GM12878 (cell line): ENCODE measurements around the gene MT4. TPM values are rescaled to one million over a fixed set of nuclear protein-coding genes. Genes with fewer than 3 reads are reported as not detected.

Source experiments
- ATAC-seq: fragments of 200-7000 bp; cut with Tn5 transposase; 3 replicates; pipeline ENCODE4 v1.9.1; 2020; ENCODE audit warnings: mild to moderate bottlenecking, moderate library complexity
- BruUV-seq: library from RNA; stranded (reverse); fragments of 400-500 nt; replicated peaks from 2 replicates; lab custom pipeline; 2021; lab: Mats Ljungman, UMichigan
- CTCF ChIA-PET: fragments of 300-600 bp; sonication (Branson Sonifier 250); formaldehyde crosslinking; extraction: SDS; loops from one replicate; lab custom pipeline; 2021; ENCODE audit warnings: inconsistent platforms; lab: Yijun Ruan, JAX
- POLR2A ChIA-PET: fragments of 350-600 bp; formaldehyde crosslinking; extraction: SDS; loops from one replicate; lab custom pipeline; 2021; ENCODE audit warnings: inconsistent platforms; lab: Charles Lee
- RAD21 ChIA-PET: fragments of 300-600 bp; sonication (Branson Sonifier 250); formaldehyde crosslinking; loops from one replicate; lab custom pipeline; 2023; ENCODE audit warnings: antibody characterized with exemption; ENCODE audit not compliant: unreplicated experiment; lab: Charles Lee
- SMC1A ChIA-PET: fragments of 300-600 bp; sonication (Branson Sonifier 250); formaldehyde crosslinking; loops from one replicate; lab custom pipeline; 2023; ENCODE audit not compliant: unreplicated experiment, uncharacterized antibody; lab: Charles Lee
- DNase-seq: peaks from one replicate; pipeline ENCODE4 v3.0.0-alpha.2; 2011; ENCODE audit warnings: low read depth, low spot score
- FAIRE-seq: peaks from 3 replicates; lab custom pipeline; 2011; peaks lifted over from hg19 to GRCh38; lab: Jason Lieb, UNC
- H2AFZ ChIP-seq: 2 replicates; pipeline ENCODE4 v1.6.0; 2011; ENCODE audit warnings: low read depth, low read length, control low read depth; ENCODE audit not compliant: control insufficient read depth
- H3K27ac ChIP-seq: 2 replicates; pipeline ENCODE4 v1.5.1; 2011; ENCODE audit warnings: control low read depth; ENCODE audit not compliant: control insufficient read depth, insufficient read depth
- H3K27me3 ChIP-seq, 2 experiments: replicated peaks in 1 of 2; 2 replicates each; pipeline versions ENCODE4 v1.6.0 to v1.6.1; 2011; ENCODE audit warnings: low read length in 1 of 2; ENCODE audit not compliant: control insufficient read depth in 2 of 2, insufficient read depth in 2 of 2
- H3K36me3 ChIP-seq, 2 experiments: 2 replicates each; pipeline ENCODE4 v1.5.1; 2011; ENCODE audit warnings: low read length in 1 of 2; ENCODE audit not compliant: control insufficient read depth in 2 of 2, insufficient read depth in 2 of 2
- H3K4me1 ChIP-seq: 2 replicates; pipeline ENCODE4 v1.6.1; 2011; ENCODE audit warnings: mild to moderate bottlenecking, low read length, moderate library complexity, mixed read lengths; ENCODE audit not compliant: control insufficient read depth, insufficient read depth
- H3K4me2 ChIP-seq: 2 replicates; pipeline ENCODE4 v1.6.0; 2011; ENCODE audit warnings: control low read depth; ENCODE audit not compliant: control insufficient read depth, insufficient read depth
- H3K4me3 ChIP-seq: fragments of 200-600 bp; sonication (generic); 2 replicates; pipeline ENCODE4 v1.5.1; 2016
- H3K79me2 ChIP-seq: 2 replicates; pipeline ENCODE4 v1.6.0; 2011; ENCODE audit warnings: low read length; ENCODE audit not compliant: control insufficient read depth, insufficient read depth
- H3K9ac ChIP-seq: 2 replicates; pipeline ENCODE4 v1.8.0; 2011; ENCODE audit warnings: low read length, control low read depth, mixed read lengths; ENCODE audit not compliant: control insufficient read depth, insufficient read depth
- H3K9me3 ChIP-seq: replicated peaks from 3 replicates; pipeline ENCODE4 v1.5.1; 2011; ENCODE audit warnings: mild to moderate bottlenecking, low read length; ENCODE audit not compliant: control insufficient read depth, insufficient read depth
- H4K20me1 ChIP-seq: 2 replicates; pipeline ENCODE4 v1.6.0; 2011; ENCODE audit not compliant: control insufficient read depth, insufficient read depth
- IKZF2 ChIP-seq, 2 experiments: fragments of 450-650 bp; IDR thresholded peaks; 2 replicates each; pipeline ENCODE4 v1.6.1; 2017; ENCODE audit warnings: mild to moderate bottlenecking in 2 of 2, moderate library complexity in 2 of 2
- JUNB ChIP-seq: IDR thresholded peaks from 2 replicates; pipeline ENCODE4 v1.6.1; 2016; ENCODE audit warnings: antibody characterized with exemption, mild to moderate bottlenecking
- RUNX3 ChIP-seq: IDR thresholded peaks from 2 replicates; pipeline ENCODE4 v1.6.1; 2012; ENCODE audit warnings: low read length, inconsistent platforms
- in situ Hi-C: fragments of 300-500 bp; cut with MboI; formaldehyde crosslinking; loops from 9 replicates; pipeline ENCODE4 v1.14.3; 2018; ENCODE audit warnings: mixed read lengths
- intact Hi-C: fragments of 100-400 bp; cut with micrococcal nuclease; formaldehyde crosslinking; loops from one replicate; pipeline ENCODE4 v1.14.2; 2022; ENCODE audit not compliant: unreplicated experiment
- polyA plus RNA-seq, 11 experiments: library from polyadenylated mRNA; depleted of rRNA in 4 of 11; unstranded in 6 of 11; stranded (reverse) in 5 of 11; fragments of >200 nt; fragmentation: Nextera tagmentation in 4 of 11; fragmentation: Illumina TruSeq in 1 of 11; extraction: Ambion mirVana in 4 of 11; extraction: Trizol in 1 of 11; gene quantifications; 1 replicate in 1 of 11; 2 replicates in 10 of 11; pipeline versions ENCODE4 v1.2.1 to v1.2.3, GENCODE V29; 2011 to 2016; ENCODE audit warnings: inconsistent platforms in 2 of 11, missing spikeins in 2 of 11, low read depth in 1 of 11
- total RNA-seq, 4 experiments: library from RNA; depleted of rRNA in 3 of 4; stranded (reverse); fragments of >200 nt in 3 of 4; fragmentation: Illumina TruSeq in 1 of 4; extraction: Trizol in 1 of 4; gene quantifications; 2 replicates each; pipeline versions ENCODE4 v1.2.1 to v1.2.3, GENCODE V29; 2013 to 2021
- TF ChIP-seq, protein P1 (sequence below): IDR thresholded peaks from 2 replicates; pipeline ENCODE4 v1.6.1; 2012; ENCODE audit warnings: improper control_type of control experiment, low read depth, low read length; ENCODE audit not compliant: insufficient replicate concordance
- TF ChIP-seq, protein P2 (sequence below): fragments of 450-650 bp; IDR thresholded peaks from 2 replicates; pipeline ENCODE4 v1.6.1; 2017; ENCODE audit warnings: low read depth, mild to moderate bottlenecking, moderate library complexity

Gene MT4
- total and polyA plus RNA-seq, 10 of the 15 experiments (the other 5 are each of a cell fraction or from before 2014, with no cell fraction given) = not detected

DNA sequence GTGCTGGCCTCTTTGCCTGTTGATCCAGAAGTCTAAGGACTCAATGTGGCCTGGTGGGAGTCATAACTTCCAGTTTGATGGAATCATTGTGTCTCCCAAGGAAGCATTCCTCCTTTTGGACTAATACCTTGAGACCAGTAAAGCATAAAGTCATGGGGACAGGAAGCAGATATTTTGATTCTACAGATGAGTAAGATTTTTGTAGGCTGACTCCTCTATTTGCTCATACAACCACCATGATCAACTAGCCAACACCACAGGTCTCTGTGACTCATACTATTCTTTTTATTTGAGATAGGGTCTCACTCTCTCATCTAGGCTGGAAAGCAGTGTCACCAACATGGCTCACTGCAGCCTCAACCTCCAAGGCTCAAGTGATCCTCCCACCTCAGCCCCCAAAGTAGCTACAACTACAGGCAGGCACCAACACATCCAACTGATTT is 49.7 kb downstream of the MT4 start:
- POLR2A ChIA-PET = interaction anchor here (0.7 kb wide), 1 partner anchor 1958 kb away, joined by 6 read pairs; no protein-coding TSS in a partner anchor
- Histone ChIP-seq H3K4me3 (no peak overlapping the region), H3K79me2 (no peaks in the 10 kb centered on the region), H3K9me3 (no peaks in the 10 kb centered on the region), H3K9ac (no peak overlapping the region), H3K27me3 (peaks cover 0 to 5% of the 10 kb centered on the region in 2 experiments; a peak in 2 of 4 replicates), H3K4me1 (peaks cover 21% of the 10 kb centered on the region), H2AFZ (no peak overlapping the region), H3K4me2 (no peak overlapping the region), H4K20me1 (no peaks in the 10 kb centered on the region), H3K36me3 (no peaks in the 10 kb centered on the region), H3K27ac (no peak overlapping the region)
- RAD21 ChIA-PET = no interaction called here
- FAIRE-seq = no peak
- CTCF ChIA-PET = interaction anchor here (1.3 to 1.5 kb wide), 2 partner anchors 14 to 87 kb away, joined by 3 to 4 read pairs; no protein-coding TSS in a partner anchor
- TF ChIP-seq, protein P1, sequence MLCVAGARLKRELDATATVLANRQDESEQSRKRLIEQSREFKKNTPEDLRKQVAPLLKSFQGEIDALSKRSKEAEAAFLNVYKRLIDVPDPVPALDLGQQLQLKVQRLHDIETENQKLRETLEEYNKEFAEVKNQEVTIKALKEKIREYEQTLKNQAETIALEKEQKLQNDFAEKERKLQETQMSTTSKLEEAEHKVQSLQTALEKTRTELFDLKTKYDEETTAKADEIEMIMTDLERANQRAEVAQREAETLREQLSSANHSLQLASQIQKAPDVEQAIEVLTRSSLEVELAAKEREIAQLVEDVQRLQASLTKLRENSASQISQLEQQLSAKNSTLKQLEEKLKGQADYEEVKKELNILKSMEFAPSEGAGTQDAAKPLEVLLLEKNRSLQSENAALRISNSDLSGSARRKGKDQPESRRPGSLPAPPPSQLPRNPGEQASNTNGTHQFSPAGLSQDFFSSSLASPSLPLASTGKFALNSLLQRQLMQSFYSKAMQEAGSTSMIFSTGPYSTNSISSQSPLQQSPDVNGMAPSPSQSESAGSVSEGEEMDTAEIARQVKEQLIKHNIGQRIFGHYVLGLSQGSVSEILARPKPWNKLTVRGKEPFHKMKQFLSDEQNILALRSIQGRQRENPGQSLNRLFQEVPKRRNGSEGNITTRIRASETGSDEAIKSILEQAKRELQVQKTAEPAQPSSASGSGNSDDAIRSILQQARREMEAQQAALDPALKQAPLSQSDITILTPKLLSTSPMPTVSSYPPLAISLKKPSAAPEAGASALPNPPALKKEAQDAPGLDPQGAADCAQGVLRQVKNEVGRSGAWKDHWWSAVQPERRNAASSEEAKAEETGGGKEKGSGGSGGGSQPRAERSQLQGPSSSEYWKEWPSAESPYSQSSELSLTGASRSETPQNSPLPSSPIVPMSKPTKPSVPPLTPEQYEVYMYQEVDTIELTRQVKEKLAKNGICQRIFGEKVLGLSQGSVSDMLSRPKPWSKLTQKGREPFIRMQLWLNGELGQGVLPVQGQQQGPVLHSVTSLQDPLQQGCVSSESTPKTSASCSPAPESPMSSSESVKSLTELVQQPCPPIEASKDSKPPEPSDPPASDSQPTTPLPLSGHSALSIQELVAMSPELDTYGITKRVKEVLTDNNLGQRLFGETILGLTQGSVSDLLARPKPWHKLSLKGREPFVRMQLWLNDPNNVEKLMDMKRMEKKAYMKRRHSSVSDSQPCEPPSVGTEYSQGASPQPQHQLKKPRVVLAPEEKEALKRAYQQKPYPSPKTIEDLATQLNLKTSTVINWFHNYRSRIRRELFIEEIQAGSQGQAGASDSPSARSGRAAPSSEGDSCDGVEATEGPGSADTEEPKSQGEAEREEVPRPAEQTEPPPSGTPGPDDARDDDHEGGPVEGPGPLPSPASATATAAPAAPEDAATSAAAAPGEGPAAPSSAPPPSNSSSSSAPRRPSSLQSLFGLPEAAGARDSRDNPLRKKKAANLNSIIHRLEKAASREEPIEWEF = no peak
- 0 out of 4 replicates have a peak, but pooled peaks of 1 of the 2 experiments have one; percentile 45 for TF ChIP-seq IKZF2 (IDR thresholded peaks at IDR 0.05)
- TF ChIP-seq, protein P2, sequence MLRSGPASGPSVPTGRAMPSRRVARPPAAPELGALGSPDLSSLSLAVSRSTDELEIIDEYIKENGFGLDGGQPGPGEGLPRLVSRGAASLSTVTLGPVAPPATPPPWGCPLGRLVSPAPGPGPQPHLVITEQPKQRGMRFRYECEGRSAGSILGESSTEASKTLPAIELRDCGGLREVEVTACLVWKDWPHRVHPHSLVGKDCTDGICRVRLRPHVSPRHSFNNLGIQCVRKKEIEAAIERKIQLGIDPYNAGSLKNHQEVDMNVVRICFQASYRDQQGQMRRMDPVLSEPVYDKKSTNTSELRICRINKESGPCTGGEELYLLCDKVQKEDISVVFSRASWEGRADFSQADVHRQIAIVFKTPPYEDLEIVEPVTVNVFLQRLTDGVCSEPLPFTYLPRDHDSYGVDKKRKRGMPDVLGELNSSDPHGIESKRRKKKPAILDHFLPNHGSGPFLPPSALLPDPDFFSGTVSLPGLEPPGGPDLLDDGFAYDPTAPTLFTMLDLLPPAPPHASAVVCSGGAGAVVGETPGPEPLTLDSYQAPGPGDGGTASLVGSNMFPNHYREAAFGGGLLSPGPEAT = no peak
- TF ChIP-seq RUNX3 = peak; percentile 47
- TF ChIP-seq JUNB = peak; percentile 72
- SMC1A ChIA-PET = interaction anchor here (1.5 kb wide), 1 partner anchor 14 kb away, joined by 5 read pairs; no protein-coding TSS in a partner anchor
- in situ Hi-C loops = no loop called here
- ATAC-seq = peak; percentile 12
- BruUV-seq = no TSS peak
- no peak for DNase-seq
- intact Hi-C loops = no loop called here
